ENCODE results near the gene ARHGEF1.

The ARHGEF1 gene

DNA sequence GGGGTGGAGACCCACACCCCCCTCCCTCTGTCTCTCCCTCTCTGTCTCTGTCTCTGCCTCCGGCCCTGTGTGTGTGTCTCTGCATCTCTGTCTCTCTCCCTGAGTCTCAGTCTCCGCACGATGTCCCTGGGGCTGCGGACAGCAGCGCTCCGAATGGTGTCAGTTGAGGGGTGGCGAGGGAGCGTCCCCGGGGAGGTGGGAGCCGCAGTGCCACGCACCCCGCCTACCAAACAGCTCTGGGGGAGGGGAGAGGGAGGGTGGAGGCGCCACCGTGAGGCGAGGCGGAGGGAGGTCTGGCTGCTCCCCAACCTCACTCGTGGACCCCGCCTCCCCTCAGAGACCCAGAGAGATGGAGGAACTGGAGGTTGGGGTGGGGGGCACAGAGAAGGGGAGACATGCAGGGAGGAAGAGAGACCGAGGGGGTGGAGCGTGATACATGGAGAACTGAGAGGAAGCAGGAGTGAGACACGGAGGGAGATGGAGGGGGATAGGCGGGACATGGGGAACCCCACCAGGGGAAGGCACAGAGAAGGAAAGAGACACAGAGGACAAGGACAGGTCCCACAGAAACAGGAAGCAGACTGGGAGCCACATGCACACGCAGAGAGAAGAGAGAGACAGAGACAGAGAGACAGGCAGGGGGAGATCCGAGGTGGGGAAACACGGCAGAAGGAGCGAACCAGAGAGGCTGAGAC lies 38.0 kb downstream of the ARHGEF1 start:
- no peak for DNase-seq

GRCh38 chr19:41921577-41922576 lies 38.9 kb downstream of the ARHGEF1 start:
- no peak for DNase-seq

GRCh38 chr19:41922585-41922984 lies 39.6 kb downstream of the ARHGEF1 start:
- DNase-seq = no peak

DNA sequence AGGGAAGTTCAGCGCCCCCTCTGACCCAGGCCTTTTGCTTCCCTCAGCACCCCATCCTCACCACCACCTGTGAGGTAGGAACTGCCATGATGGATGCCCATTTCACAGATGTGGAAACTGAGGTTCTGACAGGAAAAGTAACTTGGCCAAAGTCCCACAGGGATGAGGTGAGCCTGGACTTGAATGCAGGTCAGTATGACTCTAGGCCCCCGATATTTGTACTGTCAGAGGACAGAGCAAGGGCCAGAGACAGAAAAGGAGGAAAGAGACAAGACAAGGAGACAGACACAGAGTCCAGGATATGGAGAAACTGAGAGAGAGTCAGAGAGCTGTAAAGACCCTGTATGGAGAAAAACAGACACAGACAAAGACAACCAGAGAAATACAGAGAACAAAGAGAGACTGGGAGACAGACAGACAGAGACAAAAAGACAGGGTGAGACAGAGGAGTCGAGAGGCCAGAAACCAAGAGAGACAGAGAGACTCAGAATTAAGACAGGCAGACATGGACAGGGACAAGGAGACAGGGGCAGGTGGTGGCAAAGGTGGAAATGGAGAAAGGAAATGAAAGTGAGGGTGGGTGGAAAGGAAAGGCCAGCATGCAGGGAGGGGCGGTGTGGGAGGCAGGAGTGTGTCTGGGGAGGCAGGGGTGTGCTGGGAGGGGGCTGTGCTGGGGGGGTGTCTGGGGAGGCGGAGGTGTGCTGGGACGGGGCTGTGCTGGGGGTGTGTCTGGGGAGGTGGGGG lies 40.2 kb downstream of the ARHGEF1 start:
- no peak for DNase-seq

GRCh38 chr19:41924151-41925145 lies 41.5 kb downstream of the ARHGEF1 start:
- DNase-seq = no peak

GRCh38 chr19:41925208-41926003 lies 42.4 kb downstream of the ARHGEF1 start:
- no peak for DNase-seq

DNA sequence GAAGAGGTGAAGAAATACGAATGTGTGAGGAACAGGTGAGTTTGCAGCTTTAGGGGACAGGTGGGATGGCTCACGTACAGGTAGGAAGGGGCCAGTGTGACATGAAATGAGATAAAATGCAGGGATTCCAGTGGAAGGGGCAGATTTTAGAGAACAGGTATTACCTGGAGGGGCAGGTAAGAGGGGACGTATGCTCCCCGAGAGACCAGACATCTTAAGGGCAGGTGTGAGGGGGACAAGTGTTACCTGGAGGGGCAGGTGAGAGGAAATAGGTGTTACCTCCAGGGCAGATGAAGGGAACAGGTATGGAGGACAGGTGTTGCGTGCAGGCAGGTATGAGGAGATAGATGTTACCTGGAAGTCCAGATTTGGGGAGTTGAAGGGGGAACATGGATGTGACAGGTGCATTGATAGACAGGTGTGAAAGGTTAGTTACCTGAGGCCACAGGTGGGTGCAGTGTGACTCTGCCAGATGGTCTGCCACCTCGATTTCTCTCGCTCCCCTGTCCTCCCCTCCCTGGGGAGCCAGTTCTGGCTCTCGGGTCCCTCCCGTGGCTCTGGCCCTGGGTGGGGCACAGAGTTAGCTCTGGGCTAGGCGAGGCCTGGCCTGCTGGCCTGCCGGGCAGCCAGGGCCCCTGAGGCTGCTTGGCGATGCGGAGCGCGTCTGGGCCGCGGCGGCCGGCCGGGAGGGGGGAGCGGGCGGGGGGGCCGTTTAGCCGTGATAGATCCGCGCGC lies 43.2 kb downstream of the ARHGEF1 start:
- DNase-seq = no peak

GRCh38 chr19:41926763-41927496 lies 43.9 kb downstream of the ARHGEF1 start:
- no peak for DNase-seq

GRCh38 chr19:41927497-41928192 lies 44.7 kb downstream of the ARHGEF1 start:
- DNase-seq = no peak

GRCh38 chr19:41928221-41928683 lies 45.3 kb downstream of the ARHGEF1 start, which contains the start of gene ERFL:
Gene ERFL (minus strand): TSS chr19:41928449. CDS start chr19:41912919, 15,530 bp downstream.
- DNase-seq = peak; percentile 40

GRCh38 chr19:41928754-41929535 lies 46.0 kb downstream of the ARHGEF1 start:
- no peak for DNase-seq

DNA sequence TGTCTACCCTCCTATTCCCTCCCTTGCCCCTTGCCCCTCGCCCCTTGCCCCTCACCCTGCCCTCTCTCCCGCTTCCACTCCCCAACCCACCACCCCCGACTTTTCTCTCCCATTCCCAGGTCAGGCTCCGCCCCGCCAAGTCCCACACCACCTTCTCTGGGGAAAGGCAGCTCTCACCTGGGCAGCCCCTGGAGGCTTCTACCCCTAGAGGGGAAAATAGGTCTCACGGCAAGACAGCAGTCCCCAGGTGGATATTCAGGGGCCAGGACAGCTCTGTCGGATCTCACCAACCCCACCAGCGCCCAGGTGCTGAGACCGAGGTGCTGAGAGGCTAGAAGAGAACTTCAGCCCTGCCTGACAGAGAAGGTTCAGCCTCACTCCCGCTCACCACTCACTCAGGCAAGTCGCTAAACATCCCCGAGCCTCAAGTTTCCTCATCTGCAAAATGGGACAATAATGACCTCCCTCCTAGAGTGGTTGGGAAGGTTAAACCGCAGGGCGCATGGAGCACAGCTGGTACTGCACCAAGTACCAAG lies 46.6 kb downstream of the ARHGEF1 start:
- no peak for DNase-seq

- no peak for DNase-seq
These were observed 47.3 kb downstream of the ARHGEF1 start for GRCh38 chr19:41930322-41930722.

DNA sequence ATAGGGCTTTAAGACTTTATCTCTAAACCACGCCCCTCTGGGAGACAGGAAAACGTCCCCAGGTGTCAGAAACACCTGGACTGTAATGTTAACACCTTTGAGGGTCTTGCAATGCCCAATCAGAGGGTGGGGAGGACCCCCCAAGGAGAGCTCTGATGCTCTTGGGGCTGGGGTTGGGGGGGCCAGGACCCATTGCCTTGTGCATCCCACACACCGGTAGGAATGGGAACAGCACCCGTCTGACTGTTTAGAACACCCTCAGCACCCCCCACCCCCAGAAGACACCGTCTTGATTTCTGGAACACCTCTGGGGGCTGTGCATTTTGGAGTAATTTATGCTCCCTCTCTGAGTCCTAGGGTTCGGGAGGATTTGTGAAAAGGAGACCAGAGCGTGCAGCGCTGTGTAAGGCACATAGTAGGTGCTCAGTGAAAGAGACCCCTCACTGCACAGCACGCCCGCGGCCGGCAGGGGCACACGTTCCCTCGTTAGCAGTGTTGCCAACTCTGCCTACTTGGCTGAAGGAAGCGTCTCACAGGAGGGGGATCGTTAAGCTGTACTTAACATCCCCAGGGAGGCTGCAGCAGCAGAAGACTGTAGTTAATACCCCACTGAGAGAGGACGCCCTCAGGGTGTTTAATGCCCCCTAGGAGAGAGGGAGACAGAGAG lies 48.1 kb downstream of the ARHGEF1 start:
- DNase-seq = no peak

DNA sequence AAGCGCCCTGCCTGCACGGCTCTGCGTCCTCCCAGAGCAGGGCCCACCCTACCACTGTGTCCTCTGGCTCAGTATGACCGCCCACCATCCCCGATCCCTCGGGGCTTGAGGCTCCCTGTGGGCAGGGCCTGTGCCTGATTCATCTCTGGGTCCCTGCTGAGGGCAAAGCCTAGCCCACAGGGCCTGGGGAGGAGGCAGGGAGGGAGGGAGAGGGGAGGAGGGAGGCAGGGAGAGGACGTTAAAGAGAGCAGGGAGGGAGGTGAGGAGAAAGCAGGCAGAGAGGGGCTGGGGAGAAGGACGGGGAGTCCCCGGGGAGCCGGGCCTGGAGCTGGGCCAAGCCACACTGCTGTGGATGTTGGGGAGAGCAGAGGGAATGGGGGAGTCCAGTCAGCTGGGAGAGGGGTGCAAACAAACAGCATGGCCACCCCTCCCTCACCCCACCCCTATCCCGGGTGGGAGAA lies 49.3 kb downstream of the ARHGEF1 start:
- DNase-seq = no peak

GRCh38 chr19:41932720-41933332 lies 49.8 kb downstream of the ARHGEF1 start:
- DNase-seq = no peak

Data from activated CD4-positive, alpha-beta T cell treated with anti-CD3 and anti-CD28 coated beads for 48 hours (primary cell).